ENCODE data around the gene HLA-DMA. TPM values are rescaled to one million over a fixed set of nuclear protein-coding genes. Genes with fewer than 3 reads are reported as not detected.
A peak's percentile ranks its signal among the peaks of the same experiment; 100 is the strongest.

The HLA-DMA gene
- total RNA-seq, 1 donor from 2014 or later, result 387 TPM

DNA sequence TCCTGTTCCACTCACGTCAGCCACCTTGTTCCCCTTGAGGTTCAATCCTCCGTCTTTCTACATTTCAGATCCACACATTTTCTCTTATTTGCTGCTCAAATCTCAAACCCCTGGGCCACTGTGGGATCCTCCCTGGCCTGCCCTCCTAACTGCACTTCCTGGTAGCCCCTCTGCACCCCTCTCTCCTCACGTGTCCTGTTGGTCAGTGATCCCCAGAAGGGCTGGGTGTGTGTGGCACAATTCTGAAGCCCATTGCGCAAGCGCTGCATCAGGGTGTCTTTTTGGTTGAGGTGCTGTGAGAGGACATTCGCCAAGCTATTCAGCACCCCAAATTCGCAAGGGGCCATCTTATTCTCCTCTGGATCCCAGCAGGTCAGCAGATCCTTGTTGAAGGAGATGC, 14.4 kb downstream of the HLA-DMA start:
- ATAC-seq (ENCODE audit: low read depth), result no peak
- Mint-ChIP-seq H3K27ac (peak overlapping the region; percentile 79), H3K9me3 (no peaks in the 10 kb centered on the region), H3K27me3 (no peaks in the 10 kb centered on the region), H3K4me3 (peak overlapping the region; percentile 77), H3K36me3 (ENCODE audit: low read depth) (peaks cover 69% of the 10 kb centered on the region), H3K4me1 (peaks cover 85% of the 10 kb centered on the region)
- ChIA-PET POLR2A (interaction anchor here (0.8 to 16.1 kb wide), 6 partner anchors 15 to 361 kb away, joined by 3 to 1150 read pairs (median 116); partner anchors contain the start of genes BRD2, HLA-DMA, PSMB9 and TAP1), CTCF (interaction anchor here (3.7 to 12.7 kb wide), 3 partner anchors 15 to 46 kb away, joined by 31 to 151 read pairs (median 86); partner anchors contain the start of genes BRD2 and HLA-DMA)
- intact Hi-C loops (cut with micrococcal nuclease), result no loop called here
- TF ChIP-seq, protein P1, sequence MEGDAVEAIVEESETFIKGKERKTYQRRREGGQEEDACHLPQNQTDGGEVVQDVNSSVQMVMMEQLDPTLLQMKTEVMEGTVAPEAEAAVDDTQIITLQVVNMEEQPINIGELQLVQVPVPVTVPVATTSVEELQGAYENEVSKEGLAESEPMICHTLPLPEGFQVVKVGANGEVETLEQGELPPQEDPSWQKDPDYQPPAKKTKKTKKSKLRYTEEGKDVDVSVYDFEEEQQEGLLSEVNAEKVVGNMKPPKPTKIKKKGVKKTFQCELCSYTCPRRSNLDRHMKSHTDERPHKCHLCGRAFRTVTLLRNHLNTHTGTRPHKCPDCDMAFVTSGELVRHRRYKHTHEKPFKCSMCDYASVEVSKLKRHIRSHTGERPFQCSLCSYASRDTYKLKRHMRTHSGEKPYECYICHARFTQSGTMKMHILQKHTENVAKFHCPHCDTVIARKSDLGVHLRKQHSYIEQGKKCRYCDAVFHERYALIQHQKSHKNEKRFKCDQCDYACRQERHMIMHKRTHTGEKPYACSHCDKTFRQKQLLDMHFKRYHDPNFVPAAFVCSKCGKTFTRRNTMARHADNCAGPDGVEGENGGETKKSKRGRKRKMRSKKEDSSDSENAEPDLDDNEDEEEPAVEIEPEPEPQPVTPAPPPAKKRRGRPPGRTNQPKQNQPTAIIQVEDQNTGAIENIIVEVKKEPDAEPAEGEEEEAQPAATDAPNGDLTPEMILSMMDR (IDR thresholded peaks at IDR 0.05), result no peak
- DNase-seq, result no peak

DNA sequence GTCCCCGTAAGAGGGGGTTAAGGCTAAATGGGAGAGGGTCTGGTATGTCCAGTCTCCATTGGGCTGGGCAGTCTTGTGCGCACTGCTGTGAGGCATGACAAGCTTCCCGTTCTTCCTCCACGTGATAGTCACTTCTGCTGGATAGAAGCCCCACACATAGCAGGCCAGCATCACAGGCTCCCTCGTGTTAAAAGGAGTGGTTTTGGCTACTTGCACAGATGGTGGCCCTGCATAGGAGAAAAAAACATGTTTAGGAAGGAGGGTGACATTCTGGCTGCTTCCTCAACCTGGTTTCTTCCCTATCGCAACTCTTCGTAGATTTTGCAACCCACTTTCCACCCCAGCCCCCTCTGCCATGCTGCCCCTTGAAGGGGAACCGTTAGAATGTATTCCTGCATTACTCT, 15.7 kb downstream of the HLA-DMA start:
- Mint-ChIP-seq H3K27ac (peak overlapping the region; percentile 79), H3K36me3 (ENCODE audit: low read depth) (peaks cover 70% of the 10 kb centered on the region), H3K27me3 (no peaks in the 10 kb centered on the region), H3K9me3 (no peaks in the 10 kb centered on the region), H3K4me3 (peak overlapping the region; percentile 77), H3K4me1 (peaks cover 84% of the 10 kb centered on the region)
- no peak for DNase-seq
- intact Hi-C loops (cut with micrococcal nuclease), result no loop called here
- ATAC-seq (ENCODE audit: low read depth), result no peak
- ChIA-PET CTCF (interaction anchor here (0.9 to 12.7 kb wide), 5 partner anchors 12 to 99 kb away, joined by 3 to 151 read pairs (median 8); partner anchors contain the start of genes BRD2, HLA-DMA and TAP2), POLR2A (interaction anchor here (1.2 to 16.1 kb wide), 4 partner anchors 16 to 96 kb away, joined by 3 to 1150 read pairs (median 336); partner anchors contain the start of genes BRD2 and HLA-DMA)
- TF ChIP-seq, protein P1 (IDR thresholded peaks at IDR 0.05), result no peak

- intact Hi-C loops (cut with micrococcal nuclease), result no loop called here
- H3K9me3 Mint-ChIP-seq, result no peaks in the 10 kb centered on the region
- no peak for DNase-seq
- H3K27me3 Mint-ChIP-seq, result no peaks in the 10 kb centered on the region
- no peak for ATAC-seq (ENCODE audit: low read depth)
- H3K27ac Mint-ChIP-seq, result peak overlapping the region; percentile 79
- peaks cover 74% of the 10 kb centered on the region for H3K36me3 Mint-ChIP-seq (ENCODE audit: low read depth)
- ChIA-PET POLR2A (interaction anchor here (0.5 to 16.1 kb wide), 11 partner anchors 6 to 80 kb away, joined by 3 to 1150 read pairs (median 8); partner anchors contain the start of genes BRD2, HLA-DMA and HLA-DMB), CTCF (interaction anchor here (1.0 to 12.7 kb wide), 8 partner anchors 10 to 51 kb away, joined by 3 to 151 read pairs (median 5); partner anchors contain the start of genes BRD2 and HLA-DMA)
- TF ChIP-seq, protein P1 (IDR thresholded peaks at IDR 0.05), result no peak
- H3K4me1 Mint-ChIP-seq, result peaks cover 84% of the 10 kb centered on the region
- H3K4me3 Mint-ChIP-seq, result peak overlapping the region; percentile 77
Measured at GRCh38 chr6:32936239-32937152, 16.4 kb downstream of the HLA-DMA start.

DNA sequence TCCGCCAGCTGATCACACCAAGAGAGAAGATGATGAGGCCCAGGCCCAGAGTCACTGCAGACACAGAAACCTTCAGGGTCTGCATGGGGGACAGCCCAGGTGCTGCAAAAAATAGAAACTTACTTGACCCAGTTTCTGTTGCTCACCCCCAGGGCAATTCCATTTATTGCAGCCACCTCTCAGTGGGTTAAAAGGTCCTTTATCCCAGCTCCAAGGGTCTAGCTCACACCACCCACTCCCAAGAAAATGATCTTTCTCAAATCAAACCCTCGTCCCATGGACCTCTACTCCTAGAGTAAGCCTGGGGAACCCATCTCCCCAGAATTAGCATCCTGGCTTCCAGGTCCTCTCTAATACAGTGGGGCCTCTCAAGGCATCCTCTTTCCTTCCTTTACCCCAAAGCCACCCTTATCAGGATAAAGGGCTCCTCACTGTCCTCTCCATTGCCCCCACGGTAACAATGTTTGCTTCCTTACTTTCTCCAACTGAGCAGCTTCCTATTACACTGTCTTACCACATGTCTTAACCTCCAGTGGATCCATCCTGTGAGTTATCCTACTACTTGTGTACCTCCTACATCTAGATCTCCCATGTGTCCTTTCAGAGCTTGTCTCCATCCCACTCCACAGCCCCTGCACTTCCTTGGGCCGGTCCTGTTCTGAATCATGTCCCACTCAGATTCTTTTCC, 17.2 kb downstream of the HLA-DMA start:
- CTCF ChIA-PET, result interaction anchor here (1.0 to 12.7 kb wide), 6 partner anchors 9 to 50 kb away, joined by 3 to 151 read pairs (median 5); partner anchors contain the start of genes BRD2 and HLA-DMA
- DNase-seq, result no peak
- no peak for ATAC-seq (ENCODE audit: low read depth)
- POLR2A ChIA-PET, result interaction anchor here (0.7 to 16.1 kb wide), 10 partner anchors 7 to 50 kb away, joined by 3 to 1150 read pairs (median 22); partner anchors contain the start of genes BRD2, HLA-DMA and HLA-DMB
- intact Hi-C loops (cut with micrococcal nuclease), result no loop called here
- peak overlapping the region; percentile 19 for H3K4me3 Mint-ChIP-seq
- peaks cover 85% of the 10 kb centered on the region for H3K4me1 Mint-ChIP-seq
- TF ChIP-seq, protein P1 (IDR thresholded peaks at IDR 0.05), result no peak
- H3K9me3 Mint-ChIP-seq, result no peaks in the 10 kb centered on the region
- H3K36me3 Mint-ChIP-seq (ENCODE audit: low read depth), result peaks cover 70% of the 10 kb centered on the region
- no peaks in the 10 kb centered on the region for H3K27me3 Mint-ChIP-seq
- peak overlapping the region; percentile 79 for H3K27ac Mint-ChIP-seq
